ENCODE results near the gene ARID5B. TPM values are rescaled to one million over a fixed set of nuclear protein-coding genes. Genes with fewer than 3 reads are reported as not detected.
"Not testable (repeated sequence)": the region's sequence is repeated elsewhere in the genome, so short reads cannot be mapped to it uniquely, and the experiment has no call there.

Gene ARID5B
- total and polyA plus RNA-seq, 2 donors = 11.3 to 18.6 TPM

GRCh38 chr10:61866700-61867368, 34.7 kb upstream of the ARID5B start:
- 96% methylated on average over 3 of the region's 3 CpGs for WGBS
- no peak overlapping the region for H3K4me3 ChIP-seq (ENCODE audit: low read length in 2 of 2)
- DNase-seq (ENCODE audit: low read depth in 6 of 9, low spot score in 9 of 9) = no peak

GRCh38 chr10:61867374-61867773, 34.1 kb upstream of the ARID5B start:
- 60% methylated on average over 22 of the region's 22 CpGs for WGBS
- not testable (repeated sequence) for H3K36me3 ChIP-seq (ENCODE audit: control insufficient read depth in 2 of 2, insufficient read depth in 2 of 2, low read length in 1 of 2); H3K27me3 ChIP-seq (ENCODE audit: control insufficient read depth in 2 of 2, insufficient read depth in 1 of 2, low read length in 1 of 2); H3K4me1 ChIP-seq (ENCODE audit: control insufficient read depth in 2 of 2, insufficient read depth in 2 of 2, low read length in 2 of 2); H3K27ac ChIP-seq (ENCODE audit: low read depth in 1 of 2, low read length in 1 of 2); H3K9me3 ChIP-seq (ENCODE audit: control insufficient read depth in 2 of 2, insufficient read depth in 1 of 2, low read length in 1 of 2)
- DNase-seq (ENCODE audit: low read depth in 6 of 9, low spot score in 9 of 9) = peak in 1 of 9 donors; percentile 40
- H3K4me3 ChIP-seq (ENCODE audit: low read length in 2 of 2) = peak overlapping the region; percentile 22 to 39

More at GRCh38 chr10:61866700-61867368, 34.7 kb upstream of the ARID5B start:
- Histone ChIP-seq H3K27ac (ENCODE audit: low read depth in 1 of 2, low read length in 1 of 2) (no peak overlapping the region), H3K27me3 (ENCODE audit: control insufficient read depth in 2 of 2, insufficient read depth in 1 of 2, low read length in 1 of 2) (no peaks in the 10 kb centered on the region), H3K9me3 (ENCODE audit: control insufficient read depth in 2 of 2, insufficient read depth in 1 of 2, low read length in 1 of 2) (no peaks in the 10 kb centered on the region), H3K4me1 (ENCODE audit: control insufficient read depth in 2 of 2, insufficient read depth in 2 of 2, low read length in 2 of 2) (peaks cover 0 to 3% of the 10 kb centered on the region in 2 donors), H3K36me3 (ENCODE audit: control insufficient read depth in 2 of 2, insufficient read depth in 2 of 2, low read length in 1 of 2) (no peaks in the 10 kb centered on the region)

GRCh38 chr10:61867817-61868216, 33.7 kb upstream of the ARID5B start:
- not testable (repeated sequence) for H3K4me1 ChIP-seq (ENCODE audit: control insufficient read depth in 2 of 2, insufficient read depth in 2 of 2, low read length in 2 of 2); H3K36me3 ChIP-seq (ENCODE audit: control insufficient read depth in 2 of 2, insufficient read depth in 2 of 2, low read length in 1 of 2); H3K9me3 ChIP-seq (ENCODE audit: control insufficient read depth in 2 of 2, insufficient read depth in 1 of 2, low read length in 1 of 2); H3K27me3 ChIP-seq (ENCODE audit: control insufficient read depth in 2 of 2, insufficient read depth in 1 of 2, low read length in 1 of 2); H3K27ac ChIP-seq (ENCODE audit: low read depth in 1 of 2, low read length in 1 of 2); H3K4me3 ChIP-seq (ENCODE audit: low read length in 2 of 2)
- DNase-seq (ENCODE audit: low read depth in 6 of 9, low spot score in 9 of 9) = peak in 4 of 9 donors; percentile 17 to 60 (median 25)
- 51% methylated on average over 25 of the region's 25 CpGs for WGBS

- Histone ChIP-seq H3K4me3 (ENCODE audit: low read length in 2 of 2) (no peak overlapping the region), H3K27me3 (ENCODE audit: control insufficient read depth in 2 of 2, insufficient read depth in 1 of 2, low read length in 1 of 2) (no peaks in the 10 kb centered on the region), H3K27ac (ENCODE audit: low read depth in 1 of 2, low read length in 1 of 2) (no peak overlapping the region), H3K9me3 (ENCODE audit: control insufficient read depth in 2 of 2, insufficient read depth in 1 of 2, low read length in 1 of 2) (no peaks in the 10 kb centered on the region), H3K4me1 (ENCODE audit: control insufficient read depth in 2 of 2, insufficient read depth in 2 of 2, low read length in 2 of 2) (peaks cover 0 to 3% of the 10 kb centered on the region in 2 donors), H3K36me3 (ENCODE audit: control insufficient read depth in 2 of 2, insufficient read depth in 2 of 2, low read length in 1 of 2) (no peaks in the 10 kb centered on the region)
- WGBS = 98% methylated on average over 8 of the region's 8 CpGs
- no peak for DNase-seq (ENCODE audit: low read depth in 6 of 9, low spot score in 9 of 9)
Measured at GRCh38 chr10:61869041-61869675, 32.3 kb upstream of the ARID5B start.

- no peak overlapping the region for H3K27ac ChIP-seq (ENCODE audit: low read depth in 1 of 2, low read length in 1 of 2)
- no peaks in the 10 kb centered on the region for H3K27me3 ChIP-seq (ENCODE audit: control insufficient read depth in 2 of 2, insufficient read depth in 1 of 2, low read length in 1 of 2)
- DNase-seq (ENCODE audit: low read depth in 6 of 9, low spot score in 9 of 9) = no peak
- H3K4me3 ChIP-seq (ENCODE audit: low read length in 2 of 2) = no peak overlapping the region
- H3K4me1 ChIP-seq (ENCODE audit: control insufficient read depth in 2 of 2, insufficient read depth in 2 of 2, low read length in 2 of 2) = peaks cover 0 to 3% of the 10 kb centered on the region in 2 donors
- H3K9me3 ChIP-seq (ENCODE audit: control insufficient read depth in 2 of 2, insufficient read depth in 1 of 2, low read length in 1 of 2) = no peaks in the 10 kb centered on the region
- H3K36me3 ChIP-seq (ENCODE audit: control insufficient read depth in 2 of 2, insufficient read depth in 2 of 2, low read length in 1 of 2) = no peaks in the 10 kb centered on the region
- WGBS = 54% methylated on average over 6 of the region's 6 CpGs
Measured at GRCh38 chr10:61869774-61870525, 31.5 kb upstream of the ARID5B start.

GRCh38 chr10:61870526-61870895, 31.0 kb upstream of the ARID5B start:
- no peak overlapping the region for H3K4me3 ChIP-seq (ENCODE audit: low read length in 2 of 2)
- WGBS = 74% methylated on average over 3 of the region's 3 CpGs

GRCh38 chr10:61871487-61871886, 30.0 kb upstream of the ARID5B start:
- H3K4me1 ChIP-seq (ENCODE audit: control insufficient read depth in 2 of 2, insufficient read depth in 2 of 2, low read length in 2 of 2) = peaks cover 0 to 3% of the 10 kb centered on the region in 2 donors
- H3K9me3 ChIP-seq (ENCODE audit: control insufficient read depth in 2 of 2, insufficient read depth in 1 of 2, low read length in 1 of 2) = no peaks in the 10 kb centered on the region
- no peaks in the 10 kb centered on the region for H3K27me3 ChIP-seq (ENCODE audit: control insufficient read depth in 2 of 2, insufficient read depth in 1 of 2, low read length in 1 of 2)
- no peaks in the 10 kb centered on the region for H3K36me3 ChIP-seq (ENCODE audit: control insufficient read depth in 2 of 2, insufficient read depth in 2 of 2, low read length in 1 of 2)
- no peak overlapping the region for H3K27ac ChIP-seq (ENCODE audit: low read depth in 1 of 2, low read length in 1 of 2)
- WGBS = 98% methylated on average over 6 of the region's 6 CpGs
- no peak for DNase-seq (ENCODE audit: low read depth in 6 of 9, low spot score in 9 of 9)
- H3K4me3 ChIP-seq (ENCODE audit: low read length in 2 of 2) = no peak overlapping the region

More at GRCh38 chr10:61870526-61870895, 31.0 kb upstream of the ARID5B start:
- Histone ChIP-seq H3K9me3 (ENCODE audit: control insufficient read depth in 2 of 2, insufficient read depth in 1 of 2, low read length in 1 of 2) (no peaks in the 10 kb centered on the region), H3K4me1 (ENCODE audit: control insufficient read depth in 2 of 2, insufficient read depth in 2 of 2, low read length in 2 of 2) (peaks cover 0 to 3% of the 10 kb centered on the region in 2 donors), H3K27me3 (ENCODE audit: control insufficient read depth in 2 of 2, insufficient read depth in 1 of 2, low read length in 1 of 2) (no peaks in the 10 kb centered on the region), H3K27ac (ENCODE audit: low read depth in 1 of 2, low read length in 1 of 2) (no peak overlapping the region), H3K36me3 (ENCODE audit: control insufficient read depth in 2 of 2, insufficient read depth in 2 of 2, low read length in 1 of 2) (no peaks in the 10 kb centered on the region)
- DNase-seq (ENCODE audit: low read depth in 6 of 9, low spot score in 9 of 9) = no peak

- H3K27me3 ChIP-seq (ENCODE audit: control insufficient read depth in 2 of 2, insufficient read depth in 1 of 2, low read length in 1 of 2) = no peaks in the 10 kb centered on the region
- no peaks in the 10 kb centered on the region for H3K9me3 ChIP-seq (ENCODE audit: control insufficient read depth in 2 of 2, insufficient read depth in 1 of 2, low read length in 1 of 2)
- no peaks in the 10 kb centered on the region for H3K36me3 ChIP-seq (ENCODE audit: control insufficient read depth in 2 of 2, insufficient read depth in 2 of 2, low read length in 1 of 2)
- 94% methylated on average over 11 of the region's 11 CpGs for WGBS
- no peaks in the 10 kb centered on the region for H3K4me1 ChIP-seq (ENCODE audit: control insufficient read depth in 2 of 2, insufficient read depth in 2 of 2, low read length in 2 of 2)
- H3K4me3 ChIP-seq (ENCODE audit: low read length in 2 of 2) = no peak overlapping the region
- H3K27ac ChIP-seq (ENCODE audit: low read depth in 1 of 2, low read length in 1 of 2) = no peak overlapping the region
- no peak for DNase-seq (ENCODE audit: low read depth in 6 of 9, low spot score in 9 of 9)
Measured at GRCh38 chr10:61877887-61878739, 23.4 kb upstream of the ARID5B start.

All from thymus (tissue), 11 donors.